ENCODE results near the gene MYZAP. TPM values are rescaled to one million over a fixed set of nuclear protein-coding genes. Genes with fewer than 3 reads are reported as not detected.

The MYZAP gene
- total and polyA plus RNA-seq, 2 of the 8 experiments (the other 6 are each of a cell fraction or from before 2014, with no cell fraction given), result 0.41 to 0.65 TPM

- Histone ChIP-seq H3K79me2 (ENCODE audit: control insufficient read depth in 1 of 2, insufficient read depth in 2 of 2, low read length in 2 of 2) (no peaks in the 10 kb centered on the region), H2AFZ (ENCODE audit: low read length) (no peak overlapping the region), H3K18ac (ENCODE audit: extremely low read depth, low read length) (no peak overlapping the region), H3K27ac (ENCODE audit: low read depth, low read length) (no peak overlapping the region), H3K27me3 (replicated peaks in 1 of 4; ENCODE audit: control insufficient read depth in 3 of 4, extremely low read depth in 1 of 4, insufficient read depth in 3 of 4, low read length in 3 of 4) (no peaks in the 10 kb centered on the region), H2BK20ac (ENCODE audit: low read length) (no peak overlapping the region), H2BK12ac (ENCODE audit: low read depth, low read length) (no peak overlapping the region), H3K9ac (replicated peaks in 1 of 4; ENCODE audit: extremely low read depth in 1 of 4, low read depth in 3 of 4, low read length in 3 of 4) (no peak overlapping the region), H2BK15ac (ENCODE audit: low read length) (no peak overlapping the region), H3K4me2 (ENCODE audit: insufficient read depth in 1 of 2, low read depth in 2 of 2, low read length in 2 of 2) (no peak overlapping the region), H2BK5ac (ENCODE audit: low read depth, low read length) (no peak overlapping the region), H3K14ac (ENCODE audit: insufficient read length) (no peak overlapping the region), H3K9me3 (ENCODE audit: insufficient read depth in 2 of 2, low read depth in 1 of 2, low read length in 1 of 2) (no peaks in the 10 kb centered on the region), H3K23me2 (ENCODE audit: low read depth, low read length) (no peaks in the 10 kb centered on the region), H2AK5ac (ENCODE audit: low read depth, low read length) (no peak overlapping the region), H3K56ac (replicated peaks; ENCODE audit: insufficient read length, low read depth, low read length) (no peak overlapping the region), H3K4me3 (ENCODE audit: extremely low read depth in 1 of 4, insufficient read depth in 2 of 4, low read depth in 3 of 4, low read length in 4 of 4) (no peak overlapping the region), H2BK120ac (replicated peaks; ENCODE audit: low read depth, low read length) (no peak overlapping the region), H3K36me3 (ENCODE audit: control insufficient read depth in 2 of 4, insufficient read depth in 4 of 4, low read length in 3 of 4) (no peaks in the 10 kb centered on the region), H3K4ac (replicated peaks; ENCODE audit: insufficient read length, low read depth, low read length) (no peak overlapping the region), H4K91ac (replicated peaks; ENCODE audit: insufficient read length, low read length) (no peak overlapping the region), H3K79me1 (ENCODE audit: low read depth, low read length) (no peaks in the 10 kb centered on the region), H4K8ac (ENCODE audit: extremely low read depth, insufficient read depth, low read length) (no peak overlapping the region), H4K20me1 (replicated peaks in 1 of 2; ENCODE audit: control insufficient read depth in 1 of 2, insufficient read depth in 2 of 2, low read length in 2 of 2) (no peaks in the 10 kb centered on the region), H4K5ac (ENCODE audit: insufficient read length, low read depth, low read length) (no peak overlapping the region), H3K23ac (ENCODE audit: insufficient read length) (no peak overlapping the region), H3K4me1 (replicated peaks in 1 of 4; ENCODE audit: control insufficient read depth in 3 of 4, insufficient read depth in 4 of 4, low read length in 3 of 4) (no peaks in the 10 kb centered on the region)
- POLR2A ChIA-PET (ENCODE audit: partially characterized antibody), result interaction anchor here (1.6 kb wide), 1 partner anchor 30 kb away, joined by 12 read pairs; the partner anchor contains the start of gene POLR2M
- DNase-seq (ENCODE audit: low read depth in 1 of 2, low spot score in 2 of 2) (no peak), FAIRE-seq (no peak)
- CTCF ChIA-PET (ENCODE audit: partially characterized antibody), result interaction anchor here (1.2 to 2.3 kb wide), 3 partner anchors 10 to 183 kb away, joined by 3 to 10 read pairs (median 6); no protein-coding TSS in a partner anchor
- TF ChIP-seq POU5F1 (IDR thresholded peaks at IDR 0.05; ENCODE audit: low read depth, low read length), result no peak
- no peak for TF ChIP-seq RNF2 (IDR thresholded peaks at IDR 0.05; ENCODE audit: borderline replicate concordance, low read depth, low read length, missing control alignments, poor library complexity, severe bottlenecking)
- TF ChIP-seq MAFK (IDR thresholded peaks at IDR 0.05; ENCODE audit: low read depth, low read length), result no peak
- TF ChIP-seq SAP30 (IDR thresholded peaks at IDR 0.05; ENCODE audit: insufficient read depth, insufficient replicate concordance, low read length), result no peak
- TF ChIP-seq BCL11A (IDR thresholded peaks at IDR 0.05; ENCODE audit: low read depth in 2 of 2, low read length in 2 of 2), result no peak
- no peak for TF ChIP-seq CTBP2 (IDR thresholded peaks at IDR 0.05; ENCODE audit: borderline replicate concordance, insufficient read depth, insufficient read length, low read length)
- WGBS, 2 experiments (ENCODE audit: extremely low coverage in 1 of 2, insufficient coverage in 1 of 2, insufficient read length in 1 of 2, insufficient replicate concordance in 2 of 2, low coverage in 1 of 2, low lambda C conversion rate in 2 of 2, missing lambda C conversion rate in 1 of 2), result 86% methylated on average over 5 of the region's 5 CpGs; no CpG with 5 or more reads in 1 of the 2 experiments
Measured at GRCh38 chr15:57676585-57676984, 84.9 kb downstream of the MYZAP start.

Measured in H1 (cell line).